MM.1S (cell line): ENCODE measurements around the gene ISYNA1.

ENCODE experiments used
- EZH2 ChIP-seq: fragments of 300-600 bp; sonication (generic); optimal IDR thresholded peaks from 2 replicates; pipeline ENCODE3; 2017; ENCODE audit warnings: low read depth, mild to moderate bottlenecking, antibody characterized with exemption, low read length, mixed read lengths
- EZH2phosphoT487 ChIP-seq: fragments of 300-600 bp; sonication (generic); IDR thresholded peaks from 2 replicates; pipeline ENCODE4 v1.6.1; 2018; ENCODE audit warnings: antibody characterized with exemption, low read length
- TF ChIP-seq, protein P1 (sequence below): fragments of 300-600 bp; sonication (generic); IDR thresholded peaks from 2 replicates; pipeline ENCODE4 v1.5.1; 2016; ENCODE audit warnings: antibody characterized with exemption, low read length, mixed read lengths

GRCh38 chr19:18435178-18435841 lies 2.6 kb downstream of the ISYNA1 start:
- TF ChIP-seq, protein P1, sequence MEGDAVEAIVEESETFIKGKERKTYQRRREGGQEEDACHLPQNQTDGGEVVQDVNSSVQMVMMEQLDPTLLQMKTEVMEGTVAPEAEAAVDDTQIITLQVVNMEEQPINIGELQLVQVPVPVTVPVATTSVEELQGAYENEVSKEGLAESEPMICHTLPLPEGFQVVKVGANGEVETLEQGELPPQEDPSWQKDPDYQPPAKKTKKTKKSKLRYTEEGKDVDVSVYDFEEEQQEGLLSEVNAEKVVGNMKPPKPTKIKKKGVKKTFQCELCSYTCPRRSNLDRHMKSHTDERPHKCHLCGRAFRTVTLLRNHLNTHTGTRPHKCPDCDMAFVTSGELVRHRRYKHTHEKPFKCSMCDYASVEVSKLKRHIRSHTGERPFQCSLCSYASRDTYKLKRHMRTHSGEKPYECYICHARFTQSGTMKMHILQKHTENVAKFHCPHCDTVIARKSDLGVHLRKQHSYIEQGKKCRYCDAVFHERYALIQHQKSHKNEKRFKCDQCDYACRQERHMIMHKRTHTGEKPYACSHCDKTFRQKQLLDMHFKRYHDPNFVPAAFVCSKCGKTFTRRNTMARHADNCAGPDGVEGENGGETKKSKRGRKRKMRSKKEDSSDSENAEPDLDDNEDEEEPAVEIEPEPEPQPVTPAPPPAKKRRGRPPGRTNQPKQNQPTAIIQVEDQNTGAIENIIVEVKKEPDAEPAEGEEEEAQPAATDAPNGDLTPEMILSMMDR = no peak
- TF ChIP-seq EZH2 (no peak), EZH2phosphoT487 (no peak)
